IPS-18a (cell line): ENCODE results near the gene OAF.
"Not testable (repeated sequence)": the region's sequence is repeated elsewhere in the genome, so short reads cannot be mapped to it uniquely, and the experiment has no call there.

Experiments used
- H3K27ac ChIP-seq: one replicate; pipeline ENCODE4 v1.5.1; 2013; ENCODE audit warnings: low read length
- H3K27me3 ChIP-seq: one replicate; pipeline ENCODE4 v1.6.1; 2013; ENCODE audit warnings: mild to moderate bottlenecking, low read length; ENCODE audit not compliant: control insufficient read depth, insufficient read depth
- H3K36me3 ChIP-seq: one replicate; pipeline ENCODE4 v1.6.1; 2013; ENCODE audit warnings: low read depth, low read length; ENCODE audit not compliant: control insufficient read depth
- H3K4me1 ChIP-seq: one replicate; pipeline ENCODE4 v1.6.1; 2013; ENCODE audit warnings: low read depth, low read length; ENCODE audit not compliant: control insufficient read depth
- H3K4me3 ChIP-seq: one replicate; pipeline ENCODE4 v1.5.1; 2013; ENCODE audit warnings: low read length
- H3K9ac ChIP-seq: one replicate; pipeline ENCODE4 v1.6.1; 2013; ENCODE audit warnings: mild to moderate bottlenecking, low read length, moderate library complexity
- H3K9me3 ChIP-seq: one replicate; pipeline ENCODE4 v1.6.1; 2013; ENCODE audit warnings: low read depth, low read length; ENCODE audit not compliant: control insufficient read depth

The OAF gene

GRCh38 chr11:120178561-120179056, 32.2 kb upstream of the OAF start:
- peaks cover 6% of the 10 kb centered on the region for H3K4me1 ChIP-seq
- H3K9ac ChIP-seq, result no peak overlapping the region
- H3K4me3 ChIP-seq, result no peak overlapping the region
- H3K9me3 ChIP-seq, result no peaks in the 10 kb centered on the region
- H3K36me3 ChIP-seq, result no peaks in the 10 kb centered on the region
- H3K27ac ChIP-seq, result no peak overlapping the region
- H3K27me3 ChIP-seq, result peaks cover 33% of the 10 kb centered on the region

GRCh38 chr11:120179057-120179672, 31.7 kb upstream of the OAF start:
- no peak overlapping the region for H3K27ac ChIP-seq
- H3K4me3 ChIP-seq, result no peak overlapping the region
- no peaks in the 10 kb centered on the region for H3K36me3 ChIP-seq
- no peak overlapping the region for H3K9ac ChIP-seq
- no peaks in the 10 kb centered on the region for H3K9me3 ChIP-seq
- peaks cover 33% of the 10 kb centered on the region for H3K27me3 ChIP-seq
- peaks cover 6% of the 10 kb centered on the region for H3K4me1 ChIP-seq

- peaks cover 37% of the 10 kb centered on the region for H3K27me3 ChIP-seq
- H3K4me3 ChIP-seq, H3K36me3 ChIP-seq, H3K27ac ChIP-seq, H3K9ac ChIP-seq, H3K4me1 ChIP-seq, H3K9me3 ChIP-seq: not testable (repeated sequence)
These were observed 30.8 kb upstream of the OAF start for GRCh38 chr11:120180063-120180462.

- Histone ChIP-seq H3K27ac (no peak overlapping the region), H3K4me3 (no peak overlapping the region), H3K27me3 (peaks cover 37% of the 10 kb centered on the region), H3K36me3 (no peaks in the 10 kb centered on the region), H3K4me1 (peaks cover 6% of the 10 kb centered on the region), H3K9ac (no peak overlapping the region), H3K9me3 (no peaks in the 10 kb centered on the region)
These were observed 30.1 kb upstream of the OAF start for GRCh38 chr11:120180551-120181232.

GRCh38 chr11:120181376-120181975, 29.4 kb upstream of the OAF start:
- Histone ChIP-seq H3K4me1 (peaks cover 6% of the 10 kb centered on the region), H3K9ac (no peak overlapping the region), H3K27ac (no peak overlapping the region), H3K9me3 (no peaks in the 10 kb centered on the region), H3K27me3 (peaks cover 37% of the 10 kb centered on the region), H3K4me3 (no peak overlapping the region), H3K36me3 (no peaks in the 10 kb centered on the region)

GRCh38 chr11:120182372-120182771, 28.5 kb upstream of the OAF start:
- Histone ChIP-seq H3K36me3 (no peaks in the 10 kb centered on the region), H3K27ac (no peak overlapping the region), H3K9ac (no peak overlapping the region), H3K27me3 (peaks cover 30% of the 10 kb centered on the region), H3K4me1 (peaks cover 8% of the 10 kb centered on the region), H3K4me3 (no peak overlapping the region), H3K9me3 (no peaks in the 10 kb centered on the region)

- Histone ChIP-seq H3K9me3 (no peaks in the 10 kb centered on the region), H3K27me3 (peaks cover 30% of the 10 kb centered on the region), H3K36me3 (no peaks in the 10 kb centered on the region), H3K4me3 (no peak overlapping the region), H3K9ac (no peak overlapping the region), H3K27ac (no peak overlapping the region), H3K4me1 (peaks cover 13% of the 10 kb centered on the region)
These were observed 27.9 kb upstream of the OAF start for GRCh38 chr11:120182790-120183491.

GRCh38 chr11:120183701-120184141, 27.1 kb upstream of the OAF start:
- peaks cover 24% of the 10 kb centered on the region for H3K27me3 ChIP-seq
- no peak overlapping the region for H3K27ac ChIP-seq
- H3K9me3 ChIP-seq, result no peaks in the 10 kb centered on the region
- H3K9ac ChIP-seq, result no peak overlapping the region
- H3K4me3 ChIP-seq, result no peak overlapping the region
- H3K36me3 ChIP-seq, result no peaks in the 10 kb centered on the region
- peaks cover 15% of the 10 kb centered on the region for H3K4me1 ChIP-seq

- peaks cover 15% of the 10 kb centered on the region for H3K4me1 ChIP-seq
- H3K36me3 ChIP-seq, result no peaks in the 10 kb centered on the region
- no peak overlapping the region for H3K27ac ChIP-seq
- no peak overlapping the region for H3K4me3 ChIP-seq
- no peak overlapping the region for H3K9ac ChIP-seq
- no peaks in the 10 kb centered on the region for H3K9me3 ChIP-seq
- H3K27me3 ChIP-seq, result peaks cover 19% of the 10 kb centered on the region
These were observed 26.4 kb upstream of the OAF start for GRCh38 chr11:120184371-120184945.

GRCh38 chr11:120184946-120185705, 25.7 kb upstream of the OAF start:
- no peak overlapping the region for H3K4me3 ChIP-seq
- no peak overlapping the region for H3K9ac ChIP-seq
- H3K36me3 ChIP-seq, result no peaks in the 10 kb centered on the region
- no peak overlapping the region for H3K27ac ChIP-seq
- H3K9me3 ChIP-seq, result no peaks in the 10 kb centered on the region
- peaks cover 15% of the 10 kb centered on the region for H3K4me1 ChIP-seq
- peaks cover 19% of the 10 kb centered on the region for H3K27me3 ChIP-seq
